Thoracic aorta (tissue), 2 donors: ENCODE data around the gene PCNT. TPM values are rescaled to one million over a fixed set of nuclear protein-coding genes. Genes with fewer than 3 reads are reported as not detected.

Experiments used
- ATAC-seq: fragments of 150-250 bp; one replicate; pipeline ENCODE4 v1.8.0; 2017; ENCODE audit warnings: low read depth; ENCODE audit not compliant: insufficient number of reproducible peaks, low FRiP score
- DNase-seq: peaks from one replicate; pipeline ENCODE4 v3.0.0-alpha.2; 2020; ENCODE audit warnings: low spot score
- H3K27ac ChIP-seq, 2 donors: fragments of 200-600 bp; sonication (generic); 1 replicate in 1 of 2; 2 replicates in 1 of 2; pipeline ENCODE4 v1.5.1; 2016; ENCODE audit warnings: mild to moderate bottlenecking in 2 of 2, moderate library complexity in 2 of 2
- H3K27me3 ChIP-seq: fragments of 200-600 bp; sonication (generic); replicated peaks from 2 replicates; pipeline ENCODE4 v1.6.0; 2016; ENCODE audit warnings: mild to moderate bottlenecking; ENCODE audit not compliant: insufficient read depth
- H3K36me3 ChIP-seq: fragments of 200-600 bp; sonication (generic); one replicate; pipeline ENCODE4 v1.5.1; 2016
- H3K4me1 ChIP-seq, 2 donors: fragments of 200-600 bp; sonication (generic); 1 replicate in 1 of 2; 2 replicates in 1 of 2; pipeline versions ENCODE4 v1.5.1 to v1.6.0; 2016; ENCODE audit warnings: low read depth in 2 of 2, mild to moderate bottlenecking in 1 of 2; ENCODE audit not compliant: control insufficient read depth in 1 of 2
- H3K4me3 ChIP-seq: fragments of 200-600 bp; sonication (generic); 2 replicates; pipeline ENCODE4 v1.5.1; 2016; ENCODE audit warnings: mild to moderate bottlenecking
- H3K9me3 ChIP-seq: fragments of 200-600 bp; sonication (generic); 2 replicates; pipeline ENCODE4 v1.5.1; 2016
- total RNA-seq, 2 donors: library from RNA; depleted of rRNA; stranded (reverse); fragments of >200 nt; gene quantifications; one replicate each; pipeline versions ENCODE4 v1.1.0 to v1.2.3, GENCODE V29; 2016
- TF ChIP-seq, protein P1 (sequence below): fragments of 200-600 bp; sonication (generic); IDR thresholded peaks from one replicate; pipeline ENCODE4 v1.5.1; 2019; ENCODE audit warnings: antibody characterized with exemption

Gene PCNT
- total RNA-seq, 2 donors from 2014 or later: 46.8 to 51.4 TPM

DNA sequence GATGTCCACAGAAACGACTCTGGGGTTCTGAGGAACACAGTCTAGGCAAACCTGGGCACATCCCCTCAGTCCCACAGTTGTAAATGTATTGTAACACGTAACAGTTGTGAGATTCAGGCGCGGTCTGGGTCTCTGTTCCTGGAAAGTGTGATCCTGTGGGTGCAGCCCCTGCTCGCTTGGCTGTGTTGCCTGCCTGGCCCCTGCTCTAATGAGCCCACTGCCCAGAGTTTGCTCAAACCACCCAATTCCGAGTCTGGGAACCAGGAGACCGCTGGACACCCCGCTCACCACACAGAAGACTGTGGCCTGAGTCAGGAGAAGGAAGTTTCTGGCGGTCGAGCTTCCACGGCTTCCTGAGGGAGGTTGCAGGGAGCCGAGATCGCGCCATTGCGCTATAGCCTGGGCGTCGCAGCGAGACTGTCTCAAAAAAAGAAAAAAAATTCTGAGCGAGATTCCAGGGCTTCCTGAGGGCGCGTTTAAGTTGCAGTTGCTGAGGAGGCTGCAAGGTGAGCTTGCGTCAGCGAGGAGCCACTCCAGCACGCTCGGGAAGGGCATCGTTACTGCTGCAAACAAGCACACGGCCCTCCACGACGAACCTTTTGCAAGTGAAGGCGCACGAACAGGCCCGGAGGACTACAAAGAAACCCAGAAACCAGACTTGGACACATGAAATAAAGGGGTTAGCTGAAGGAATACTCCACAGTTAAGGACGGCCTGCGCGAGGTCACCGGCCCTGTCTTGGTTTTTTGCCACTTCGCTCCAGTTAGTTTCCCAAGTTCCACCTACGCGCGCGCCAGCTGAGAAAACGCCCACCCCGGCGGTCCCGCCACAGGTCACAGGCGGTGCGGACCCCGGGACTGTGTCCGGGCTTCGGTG lies 1.4 kb upstream of the PCNT start:
- TF ChIP-seq, protein P1, sequence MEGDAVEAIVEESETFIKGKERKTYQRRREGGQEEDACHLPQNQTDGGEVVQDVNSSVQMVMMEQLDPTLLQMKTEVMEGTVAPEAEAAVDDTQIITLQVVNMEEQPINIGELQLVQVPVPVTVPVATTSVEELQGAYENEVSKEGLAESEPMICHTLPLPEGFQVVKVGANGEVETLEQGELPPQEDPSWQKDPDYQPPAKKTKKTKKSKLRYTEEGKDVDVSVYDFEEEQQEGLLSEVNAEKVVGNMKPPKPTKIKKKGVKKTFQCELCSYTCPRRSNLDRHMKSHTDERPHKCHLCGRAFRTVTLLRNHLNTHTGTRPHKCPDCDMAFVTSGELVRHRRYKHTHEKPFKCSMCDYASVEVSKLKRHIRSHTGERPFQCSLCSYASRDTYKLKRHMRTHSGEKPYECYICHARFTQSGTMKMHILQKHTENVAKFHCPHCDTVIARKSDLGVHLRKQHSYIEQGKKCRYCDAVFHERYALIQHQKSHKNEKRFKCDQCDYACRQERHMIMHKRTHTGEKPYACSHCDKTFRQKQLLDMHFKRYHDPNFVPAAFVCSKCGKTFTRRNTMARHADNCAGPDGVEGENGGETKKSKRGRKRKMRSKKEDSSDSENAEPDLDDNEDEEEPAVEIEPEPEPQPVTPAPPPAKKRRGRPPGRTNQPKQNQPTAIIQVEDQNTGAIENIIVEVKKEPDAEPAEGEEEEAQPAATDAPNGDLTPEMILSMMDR: no peak
- no peak for ATAC-seq
- no peak overlapping the region for H3K27ac ChIP-seq

DNA sequence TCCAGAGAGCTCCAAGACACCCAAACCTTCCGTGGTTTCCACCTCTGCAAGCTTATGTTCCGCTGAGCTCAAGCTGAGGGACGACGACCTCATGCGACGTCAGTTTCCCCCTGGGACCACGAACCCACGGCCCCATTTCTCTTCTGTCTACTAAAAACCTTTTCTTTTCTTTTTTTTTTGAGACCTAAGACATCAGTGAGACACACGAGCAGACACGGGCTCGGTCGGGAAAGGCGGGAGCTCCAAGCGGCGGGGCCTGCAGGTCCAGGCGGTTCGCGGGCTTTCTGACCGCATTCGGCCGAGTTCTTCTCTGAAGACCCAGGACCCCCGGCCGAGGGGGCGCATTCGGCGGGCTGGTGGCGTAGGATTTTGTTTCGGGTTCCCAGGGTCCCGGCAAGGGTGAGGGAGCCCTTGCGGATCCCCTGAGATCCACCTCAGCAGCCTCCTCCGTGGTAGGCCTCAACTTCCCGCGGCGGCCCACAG lies 688 bp upstream of the PCNT start:
- H3K36me3 ChIP-seq: peaks cover 6% of the 10 kb centered on the region
- H3K9me3 ChIP-seq: no peaks in the 10 kb centered on the region
- H3K4me1 ChIP-seq: peaks cover 13 to 29% of the 10 kb centered on the region in 2 donors
- DNase-seq (no peak), ATAC-seq (no peak)
- no peaks in the 10 kb centered on the region for H3K27me3 ChIP-seq
- TF ChIP-seq, protein P1: no peak
- no peak overlapping the region for H3K27ac ChIP-seq
- H3K4me3 ChIP-seq: peak overlapping the region; percentile 87

More for the DNA sequence above, 1.4 kb upstream of the PCNT start:
- no peak for DNase-seq
- Histone ChIP-seq H3K4me1 (peaks cover 13 to 29% of the 10 kb centered on the region in 2 donors), H3K4me3 (peak overlapping the region; percentile 87), H3K9me3 (no peaks in the 10 kb centered on the region), H3K36me3 (peaks cover 3% of the 10 kb centered on the region), H3K27me3 (no peaks in the 10 kb centered on the region)

- ATAC-seq: peak; percentile 85
- peak overlapping the region; percentile 87 for H3K4me3 ChIP-seq
- peaks cover 6% of the 10 kb centered on the region for H3K36me3 ChIP-seq
Observed at GRCh38 chr21:46324390-46325072, 575 bp downstream of the PCNT start.

DNA sequence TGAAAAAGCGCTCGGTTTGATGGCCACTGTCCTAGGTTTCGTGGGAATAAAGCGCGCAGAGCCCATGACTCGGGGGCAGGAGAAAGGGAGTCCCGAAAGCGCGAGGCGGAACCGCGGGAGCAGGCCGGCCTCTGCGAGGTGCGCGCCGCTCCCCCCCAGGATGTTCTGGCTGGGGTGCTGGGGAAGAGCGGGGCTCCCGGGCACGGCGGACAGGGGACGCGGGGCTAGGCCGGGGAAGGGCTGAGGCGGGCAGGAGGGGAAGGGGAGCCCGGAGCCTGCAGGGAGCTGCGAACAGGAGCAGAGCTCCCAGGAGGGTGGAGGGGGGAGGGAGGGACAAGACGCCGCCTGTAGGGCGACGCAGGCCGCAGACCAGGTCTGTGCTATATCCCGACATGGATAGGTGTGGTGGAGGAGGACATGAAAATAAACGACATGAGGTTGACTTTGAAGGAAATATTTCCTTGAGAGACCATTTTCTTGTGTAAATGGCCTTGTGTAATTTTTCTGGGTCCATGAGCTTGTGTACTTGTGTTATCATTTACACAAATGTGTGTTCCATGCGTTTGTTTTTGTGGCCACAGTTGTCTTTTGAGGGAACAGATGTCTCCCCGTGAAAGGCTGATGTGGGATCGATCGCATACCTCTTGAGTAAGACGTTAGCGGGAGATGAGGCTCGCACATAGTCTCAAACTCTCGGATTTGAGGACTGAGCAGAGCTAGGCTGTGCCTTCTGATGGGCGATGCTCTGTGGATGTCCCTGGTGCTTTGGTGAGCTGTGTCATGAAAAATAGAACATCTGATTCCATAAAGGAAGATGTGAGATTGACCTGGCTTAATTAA lies 1.3 kb downstream of the PCNT start:
- Histone ChIP-seq H3K9me3 (no peaks in the 10 kb centered on the region), H3K36me3 (peaks cover 6% of the 10 kb centered on the region), H3K27me3 (no peaks in the 10 kb centered on the region), H3K4me3 (peak overlapping the region; percentile 87), H3K27ac (peak overlapping the region; percentile 64 to 72), H3K4me1 (peaks cover 13 to 29% of the 10 kb centered on the region in 2 donors)
- no peak for DNase-seq
- TF ChIP-seq, protein P1: no peak
- ATAC-seq: no peak

More at GRCh38 chr21:46324390-46325072, 575 bp downstream of the PCNT start:
- no peaks in the 10 kb centered on the region for H3K27me3 ChIP-seq
- H3K4me1 ChIP-seq: peaks cover 13 to 29% of the 10 kb centered on the region in 2 donors
- peak; percentile 20 for DNase-seq
- peak overlapping the region; percentile 91 to 95 for H3K27ac ChIP-seq
- TF ChIP-seq, protein P1: no peak
- H3K9me3 ChIP-seq: no peaks in the 10 kb centered on the region
